Fibroblast of lung (primary cell): ENCODE data around the gene SPRED2. TPM values are rescaled to one million over a fixed set of nuclear protein-coding genes. Genes with fewer than 3 reads are reported as not detected.

Experiments used
- DNase-seq, 2 donors: peaks; one replicate each; pipeline versions ENCODE4 v3.0.0 to v3.0.0-alpha.2; 2010; ENCODE audit warnings: low read depth in 2 of 2
- H2AFZ ChIP-seq: 2 replicates; pipeline ENCODE4 v1.5.1; 2012; ENCODE audit warnings: low read length, control low read depth, inconsistent platforms
- H3K27ac ChIP-seq: 2 replicates; pipeline ENCODE4 v1.5.1; 2011; ENCODE audit warnings: low read length, control low read depth; ENCODE audit not compliant: insufficient read depth
- H3K27me3 ChIP-seq: 2 replicates; pipeline ENCODE4 v1.5.1; 2011; ENCODE audit warnings: mild to moderate bottlenecking, low read length; ENCODE audit not compliant: control insufficient read depth, insufficient read depth
- H3K36me3 ChIP-seq: 2 replicates; pipeline ENCODE4 v1.5.1; 2011; ENCODE audit warnings: low read length; ENCODE audit not compliant: control insufficient read depth, insufficient read depth
- H3K4me1 ChIP-seq: 2 replicates; pipeline ENCODE4 v1.5.1; 2011; ENCODE audit warnings: low read length; ENCODE audit not compliant: control insufficient read depth, insufficient read depth; ENCODE audit errors: extremely low read depth
- H3K4me2 ChIP-seq: 2 replicates; pipeline ENCODE4 v1.5.1; 2011; ENCODE audit warnings: low read length, control low read depth; ENCODE audit not compliant: insufficient read depth; ENCODE audit errors: extremely low read depth
- H3K4me3 ChIP-seq, 4 experiments: fragments of 200-600 bp in 1 of 4; sonication (generic) in 1 of 4; replicated peaks in 1 of 4; 2 replicates each; pipeline ENCODE4 v1.5.1; 2011 to 2016; ENCODE audit warnings: low read length in 4 of 4, low read depth in 3 of 4, mild to moderate bottlenecking in 3 of 4, control low read depth in 2 of 4, inconsistent platforms in 1 of 4, mixed read lengths in 1 of 4; ENCODE audit not compliant: insufficient read depth in 1 of 4; ENCODE audit errors: control extremely low read depth in 1 of 4
- H3K79me2 ChIP-seq: 2 replicates; pipeline ENCODE4 v1.5.1; 2012; ENCODE audit warnings: mild to moderate bottlenecking, low read length, inconsistent platforms; ENCODE audit not compliant: control insufficient read depth, insufficient read depth
- H3K9ac ChIP-seq: 2 replicates; pipeline ENCODE4 v1.5.1; 2011; ENCODE audit warnings: mild to moderate bottlenecking, low read length, control low read depth; ENCODE audit not compliant: insufficient read depth
- H3K9me3 ChIP-seq: 2 replicates; pipeline ENCODE4 v1.5.1; 2012; ENCODE audit warnings: low read depth, low read length; ENCODE audit not compliant: control insufficient read depth, insufficient read depth
- H4K20me1 ChIP-seq: 2 replicates; pipeline ENCODE4 v1.5.1; 2011; ENCODE audit warnings: low read length; ENCODE audit not compliant: control insufficient read depth, insufficient read depth; ENCODE audit errors: extremely low read depth
- EZH2 ChIP-seq: IDR thresholded peaks from 2 replicates; pipeline ENCODE4 v1.5.1; 2012; ENCODE audit warnings: low read length, control low read depth, mild to moderate bottlenecking; ENCODE audit errors: missing control alignments
- polyA plus RNA-seq, 2 donors: library from polyadenylated mRNA; depleted of rRNA in 1 of 2; stranded (reverse) in 1 of 2; unstranded in 1 of 2; fragments of >200 nt; gene quantifications; 2 replicates each; pipeline ENCODE4 v1.2.1, GENCODE V29; 2011 to 2012; ENCODE audit warnings: missing spikeins in 1 of 2
- total RNA-seq: library from RNA; depleted of rRNA; stranded (reverse); fragments of >200 nt; gene quantifications from 2 replicates; pipeline ENCODE4 v1.2.1, GENCODE V29; 2014
- TF ChIP-seq, protein P1 (sequence below), 2 donors: IDR thresholded peaks in 1 of 2; conservative IDR thresholded peaks in 1 of 2; 1 replicate in 1 of 2; 2 replicates in 1 of 2; pipeline ENCODE4 v1.5.1; 2011 to 2012; ENCODE audit warnings: low read length in 2 of 2, control low read depth in 1 of 2, inconsistent platforms in 1 of 2, low read depth in 1 of 2, mild to moderate bottlenecking in 1 of 2

Gene SPRED2
- total and polyA plus RNA-seq, 2 donors (not counting 1 experiment from before 2014, with no cell fraction given): 9.4 to 26.1 TPM

DNA sequence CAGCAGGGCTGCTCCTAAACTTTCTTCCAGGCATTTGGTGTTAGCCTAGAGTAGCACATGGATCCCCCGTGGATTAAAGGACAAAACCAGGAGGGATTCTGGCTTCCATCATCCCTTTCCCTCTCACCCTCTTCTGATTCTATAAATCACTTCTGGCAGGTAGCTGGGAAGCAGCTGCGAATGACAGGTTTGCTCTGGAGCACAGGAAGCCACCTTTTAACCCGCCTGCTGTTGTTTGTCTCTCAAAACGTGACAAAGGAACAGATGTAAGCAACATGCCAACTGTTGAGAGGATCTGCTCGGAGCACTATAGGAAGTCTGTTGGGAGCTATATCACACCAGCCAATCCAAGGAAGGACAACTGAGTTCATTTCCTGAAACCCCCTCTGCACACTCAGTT, 102.9 kb downstream of the SPRED2 start:
- no peak for DNase-seq
- Histone ChIP-seq H3K36me3 (peaks cover 14% of the 10 kb centered on the region), H3K27ac (no peak overlapping the region), H3K9ac (no peak overlapping the region), H3K79me2 (no peaks in the 10 kb centered on the region), H3K4me1 (no peaks in the 10 kb centered on the region), H3K27me3 (no peaks in the 10 kb centered on the region), H4K20me1 (no peaks in the 10 kb centered on the region), H2AFZ (no peak overlapping the region), H3K4me3 (no peak overlapping the region), H3K9me3 (no peaks in the 10 kb centered on the region), H3K4me2 (no peak overlapping the region)
- TF ChIP-seq, protein P1, sequence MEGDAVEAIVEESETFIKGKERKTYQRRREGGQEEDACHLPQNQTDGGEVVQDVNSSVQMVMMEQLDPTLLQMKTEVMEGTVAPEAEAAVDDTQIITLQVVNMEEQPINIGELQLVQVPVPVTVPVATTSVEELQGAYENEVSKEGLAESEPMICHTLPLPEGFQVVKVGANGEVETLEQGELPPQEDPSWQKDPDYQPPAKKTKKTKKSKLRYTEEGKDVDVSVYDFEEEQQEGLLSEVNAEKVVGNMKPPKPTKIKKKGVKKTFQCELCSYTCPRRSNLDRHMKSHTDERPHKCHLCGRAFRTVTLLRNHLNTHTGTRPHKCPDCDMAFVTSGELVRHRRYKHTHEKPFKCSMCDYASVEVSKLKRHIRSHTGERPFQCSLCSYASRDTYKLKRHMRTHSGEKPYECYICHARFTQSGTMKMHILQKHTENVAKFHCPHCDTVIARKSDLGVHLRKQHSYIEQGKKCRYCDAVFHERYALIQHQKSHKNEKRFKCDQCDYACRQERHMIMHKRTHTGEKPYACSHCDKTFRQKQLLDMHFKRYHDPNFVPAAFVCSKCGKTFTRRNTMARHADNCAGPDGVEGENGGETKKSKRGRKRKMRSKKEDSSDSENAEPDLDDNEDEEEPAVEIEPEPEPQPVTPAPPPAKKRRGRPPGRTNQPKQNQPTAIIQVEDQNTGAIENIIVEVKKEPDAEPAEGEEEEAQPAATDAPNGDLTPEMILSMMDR (conservative IDR thresholded peaks at IDR 0.05 in 1 of 2, IDR thresholded peaks at IDR 0.05 in 1 of 2; ENCODE audit: low read depth in 1 of 2, low read length in 2 of 2): no peak
- no peak for TF ChIP-seq EZH2

DNA sequence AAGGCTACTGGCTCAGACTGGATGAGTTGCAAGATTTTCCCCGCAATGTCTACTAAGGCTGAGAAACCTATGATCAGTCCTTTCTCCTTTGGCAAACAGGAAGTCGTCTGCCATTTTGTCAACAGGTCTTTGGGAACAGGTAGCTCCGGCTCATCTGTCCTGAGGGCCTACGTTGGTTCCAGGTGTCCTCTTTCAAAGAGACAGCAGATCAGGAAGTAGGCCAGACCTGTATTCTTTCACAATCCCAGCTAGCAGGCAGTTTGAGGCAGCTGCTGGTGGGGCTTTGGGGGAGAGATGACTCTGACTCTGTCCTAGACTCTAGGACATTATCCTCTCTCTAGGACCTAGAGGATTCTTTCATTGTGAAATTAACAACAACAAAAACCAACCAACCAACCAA, 106.1 kb downstream of the SPRED2 start:
- no peak for TF ChIP-seq EZH2
- TF ChIP-seq, protein P1 (conservative IDR thresholded peaks at IDR 0.05 in 1 of 2, IDR thresholded peaks at IDR 0.05 in 1 of 2; ENCODE audit: low read depth in 1 of 2, low read length in 2 of 2): no peak
- Histone ChIP-seq H3K4me1 (peaks cover 2% of the 10 kb centered on the region), H3K27ac (no peak overlapping the region), H2AFZ (no peak overlapping the region), H4K20me1 (no peaks in the 10 kb centered on the region), H3K79me2 (no peaks in the 10 kb centered on the region), H3K27me3 (no peaks in the 10 kb centered on the region), H3K4me3 (no peak overlapping the region), H3K4me2 (no peak overlapping the region), H3K9ac (no peak overlapping the region), H3K36me3 (peaks cover 6% of the 10 kb centered on the region), H3K9me3 (no peaks in the 10 kb centered on the region)
- no peak for DNase-seq

DNA sequence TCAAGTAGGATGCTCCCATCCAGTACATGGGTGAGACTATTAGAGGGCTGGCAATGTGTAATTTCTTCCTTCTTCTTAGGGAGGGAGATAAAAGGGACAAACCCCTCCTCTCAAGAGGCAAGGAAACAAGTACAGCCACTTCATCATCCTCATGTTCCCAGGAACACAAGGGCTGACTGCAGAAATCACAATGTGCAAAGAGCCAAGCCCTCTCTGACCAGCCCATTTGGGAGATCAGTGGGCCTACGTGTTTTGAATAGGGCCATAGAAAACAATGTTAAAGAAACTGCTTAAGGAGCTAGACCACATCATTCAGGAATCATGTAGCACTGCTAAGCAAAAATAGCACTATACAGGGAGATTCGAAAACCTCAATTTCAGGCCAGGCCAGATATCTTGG, 107.3 kb downstream of the SPRED2 start:
- Histone ChIP-seq H3K27ac (no peak overlapping the region), H2AFZ (no peak overlapping the region), H3K4me3 (no peak overlapping the region), H3K9me3 (no peaks in the 10 kb centered on the region), H3K9ac (no peak overlapping the region), H3K36me3 (peaks cover 4% of the 10 kb centered on the region), H3K27me3 (no peaks in the 10 kb centered on the region), H4K20me1 (no peaks in the 10 kb centered on the region), H3K79me2 (no peaks in the 10 kb centered on the region), H3K4me2 (no peak overlapping the region), H3K4me1 (peaks cover 14% of the 10 kb centered on the region)
- TF ChIP-seq, protein P1 (conservative IDR thresholded peaks at IDR 0.05 in 1 of 2, IDR thresholded peaks at IDR 0.05 in 1 of 2; ENCODE audit: low read depth in 1 of 2, low read length in 2 of 2): no peak
- no peak for TF ChIP-seq EZH2
- no peak for DNase-seq
